ENCODE data around the gene MAGEF1.

Gene MAGEF1

GRCh38 chr3:184719709-184720108 is 7.8 kb upstream of the MAGEF1 start:
- no peak for DNase-seq

- DNase-seq, result no peak
Observed at GRCh38 chr3:184718431-184718830, 6.6 kb upstream of the MAGEF1 start.

GRCh38 chr3:184717399-184717983 is 5.6 kb upstream of the MAGEF1 start:
- DNase-seq, result no peak

- peak; percentile 36 for DNase-seq
Observed at GRCh38 chr3:184716622-184717398, 4.9 kb upstream of the MAGEF1 start.

DNA sequence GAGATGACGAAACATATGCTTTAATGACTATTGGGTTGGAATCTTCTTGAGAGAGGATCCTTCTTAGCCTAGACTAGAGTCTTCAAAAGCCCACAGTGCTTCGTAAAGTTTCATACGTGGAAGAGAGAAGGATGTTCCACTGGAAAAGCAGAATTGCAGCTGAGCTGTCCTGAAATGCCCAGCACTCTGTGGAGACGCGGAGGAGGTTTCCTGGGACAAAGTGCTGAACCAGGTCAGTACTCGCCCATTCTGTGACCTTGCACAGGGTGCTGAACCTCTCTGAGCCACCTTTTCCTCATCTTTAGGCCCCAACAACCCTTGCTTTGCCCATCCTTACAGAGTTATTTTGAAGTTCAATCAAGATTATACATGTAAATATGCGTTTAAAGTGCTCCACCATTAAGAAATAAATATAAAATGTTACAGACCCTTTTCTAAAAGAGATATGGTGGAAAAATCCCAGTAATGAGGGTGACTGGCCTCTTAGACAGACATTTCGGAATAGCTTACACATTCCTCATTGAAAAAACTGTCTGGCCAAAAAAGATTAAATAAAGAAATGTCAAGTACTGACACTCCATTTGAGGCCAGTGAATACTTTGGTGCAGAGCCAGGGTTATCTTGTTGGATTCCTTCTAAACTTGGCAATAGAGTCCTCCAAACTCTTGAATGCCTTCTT is 4.2 kb upstream of the MAGEF1 start:
- DNase-seq, result no peak

GRCh38 chr3:184713521-184713920 is 1.7 kb upstream of the MAGEF1 start:
- DNase-seq, result no peak

- no peak for DNase-seq
Observed at GRCh38 chr3:184713040-184713355, 1.1 kb upstream of the MAGEF1 start.

GRCh38 chr3:184712248-184713039 is 580 bp upstream of the MAGEF1 start:
- DNase-seq, result peak; percentile 48

GRCh38 chr3:184710870-184711492 is 883 bp downstream of the MAGEF1 start:
- DNase-seq, result no peak

DNA sequence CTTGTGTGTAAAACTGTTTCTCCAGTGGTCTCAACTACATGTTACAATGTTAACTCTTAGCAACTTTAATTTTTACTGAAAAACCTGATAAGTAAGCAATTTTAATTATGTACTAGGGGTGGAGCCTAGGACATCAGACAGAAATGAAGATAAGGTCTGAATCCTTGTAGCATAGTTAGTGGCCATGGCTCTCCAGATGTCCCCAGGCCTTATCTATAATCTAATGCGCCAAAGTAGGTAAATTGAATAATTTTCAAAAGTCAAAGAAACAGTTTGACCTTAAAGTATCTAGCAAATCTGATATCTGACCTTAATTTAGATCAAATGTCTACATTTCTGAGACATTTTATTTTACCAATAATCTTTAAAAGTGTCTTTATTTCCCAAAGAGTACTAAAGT is 8.2 kb downstream of the MAGEF1 start:
- no peak for DNase-seq

- DNase-seq, result no peak
Observed at GRCh38 chr3:184700759-184701158, 11.1 kb downstream of the MAGEF1 start.

DNA sequence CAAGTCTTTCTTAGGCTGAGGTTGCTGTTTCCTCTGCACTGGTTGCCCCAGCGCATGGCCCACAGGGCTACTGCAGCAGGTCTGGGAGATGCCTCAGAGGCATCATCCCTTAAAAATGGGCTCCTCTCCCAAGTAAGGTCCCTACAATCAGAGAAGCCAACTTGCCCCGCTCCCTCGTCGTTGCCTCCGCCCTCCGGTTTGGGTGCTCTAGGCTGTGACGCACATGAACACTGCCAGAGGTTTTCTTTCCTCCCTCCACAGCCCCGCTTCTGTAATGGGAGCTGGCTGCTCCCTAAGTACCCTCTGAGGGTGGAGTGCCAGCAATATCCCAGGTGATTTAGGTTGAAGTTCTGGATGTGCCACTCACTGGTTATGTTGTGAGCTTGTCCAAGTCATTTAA is 14.0 kb downstream of the MAGEF1 start:
- DNase-seq, result no peak

- DNase-seq, result no peak
Observed at GRCh38 chr3:184696697-184697096, 15.2 kb downstream of the MAGEF1 start.

DNA sequence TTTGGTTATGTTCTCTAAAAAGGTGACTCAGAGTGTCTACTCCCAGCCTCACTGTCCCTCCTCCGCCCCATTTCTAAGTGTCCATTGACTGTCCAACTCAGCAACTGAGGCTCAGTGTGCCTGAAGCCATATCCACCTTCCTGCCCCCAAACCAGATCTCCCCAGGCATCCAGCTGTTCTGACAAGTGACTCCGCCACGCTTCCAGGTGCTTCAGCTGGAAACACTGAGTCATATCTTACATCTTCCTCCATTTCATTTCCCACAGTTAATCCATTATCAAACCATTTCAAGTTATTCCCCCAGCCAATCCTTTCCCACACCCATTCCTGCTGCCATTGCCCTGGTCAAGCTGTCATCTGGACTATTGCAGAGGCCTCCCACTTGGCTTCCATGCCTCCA is 17.1 kb downstream of the MAGEF1 start:
- DNase-seq, result no peak

GRCh38 chr3:184694133-184694665 is 17.7 kb downstream of the MAGEF1 start:
- no peak for DNase-seq

- DNase-seq, result no peak
Observed at GRCh38 chr3:184693011-184693975, 18.6 kb downstream of the MAGEF1 start.

GRCh38 chr3:184691397-184692231 is 20.2 kb downstream of the MAGEF1 start:
- DNase-seq, result no peak

DNA sequence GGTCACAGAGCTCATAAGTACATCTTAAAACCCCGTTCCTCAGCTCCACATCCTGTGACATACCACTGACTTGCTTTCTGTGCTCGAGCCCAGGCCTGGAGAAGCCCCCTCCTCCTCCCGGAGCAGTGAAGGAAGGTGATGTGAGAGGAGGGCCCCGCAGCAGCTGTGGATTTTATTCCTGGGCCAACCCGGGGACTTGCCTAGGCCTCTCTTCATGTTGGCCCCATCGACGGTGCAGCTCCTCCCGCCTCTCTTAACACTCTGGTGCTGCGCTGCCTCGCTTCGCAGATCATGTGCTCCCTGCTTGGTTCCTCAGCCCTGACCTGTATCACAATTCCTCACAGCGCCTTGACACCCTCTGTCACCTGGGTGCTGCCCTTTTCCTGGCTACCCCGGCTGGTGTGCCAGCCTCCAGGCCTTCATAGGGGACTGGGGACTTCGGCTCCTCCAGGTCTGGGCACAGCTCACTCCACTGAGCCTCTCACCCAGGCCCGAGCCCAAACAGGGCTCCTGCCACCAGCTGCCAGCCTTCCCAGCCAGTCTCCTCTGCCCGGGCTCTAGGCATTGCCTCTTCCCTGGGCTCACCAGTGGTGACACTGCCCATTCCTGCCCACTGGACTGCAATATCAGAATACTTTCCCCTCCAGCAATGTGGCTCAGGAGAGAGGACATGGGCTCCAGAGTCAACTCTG is 21.5 kb downstream of the MAGEF1 start:
- DNase-seq, result no peak

DNA sequence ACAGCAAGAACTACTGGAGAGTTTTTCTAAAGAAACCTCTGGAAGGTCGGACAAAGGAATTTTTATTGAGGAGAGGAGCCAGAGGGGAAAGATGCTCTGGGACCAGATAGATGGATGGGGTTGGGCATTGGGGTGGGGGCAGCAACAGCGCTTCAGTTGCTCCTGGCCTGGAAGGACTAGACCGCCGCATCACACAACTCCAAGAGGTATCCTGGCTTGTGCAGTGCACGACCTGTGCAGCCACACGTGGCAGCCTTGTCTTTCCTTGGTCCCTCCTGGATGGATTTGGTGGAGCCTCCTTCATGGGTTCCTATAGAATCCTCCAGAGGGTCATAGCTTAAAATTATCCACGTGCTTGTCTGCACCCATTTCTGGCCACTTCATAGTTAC is 23.0 kb downstream of the MAGEF1 start:
- DNase-seq, result no peak

All from DMS153 (cell line).